GM12878 (cell line): Measurements from ENCODE around the gene DTX3. TPM values are rescaled to one million over a fixed set of nuclear protein-coding genes. Genes with fewer than 3 reads are reported as not detected.

Experiments used
- ATAC-seq: fragments of 200-7000 bp; cut with Tn5 transposase; 3 replicates; pipeline ENCODE4 v1.9.1; 2020; ENCODE audit warnings: mild to moderate bottlenecking, moderate library complexity
- BruUV-seq: library from RNA; stranded (reverse); fragments of 400-500 nt; replicated peaks from 2 replicates; lab custom pipeline; 2021; lab: Mats Ljungman, UMichigan
- CTCF ChIA-PET: fragments of 300-600 bp; sonication (Branson Sonifier 250); formaldehyde crosslinking; extraction: SDS; loops from one replicate; lab custom pipeline; 2021; ENCODE audit warnings: inconsistent platforms; lab: Yijun Ruan, JAX
- POLR2A ChIA-PET: fragments of 350-600 bp; formaldehyde crosslinking; extraction: SDS; loops from one replicate; lab custom pipeline; 2021; ENCODE audit warnings: inconsistent platforms; lab: Charles Lee
- RAD21 ChIA-PET: fragments of 300-600 bp; sonication (Branson Sonifier 250); formaldehyde crosslinking; loops from one replicate; lab custom pipeline; 2023; ENCODE audit warnings: antibody characterized with exemption; ENCODE audit not compliant: unreplicated experiment; lab: Charles Lee
- SMC1A ChIA-PET: fragments of 300-600 bp; sonication (Branson Sonifier 250); formaldehyde crosslinking; loops from one replicate; lab custom pipeline; 2023; ENCODE audit not compliant: unreplicated experiment, uncharacterized antibody; lab: Charles Lee
- DNase-seq: peaks from one replicate; pipeline ENCODE4 v3.0.0-alpha.2; 2011; ENCODE audit warnings: low read depth, low spot score
- FAIRE-seq: peaks from 3 replicates; lab custom pipeline; 2011; peaks lifted over from hg19 to GRCh38; lab: Jason Lieb, UNC
- H2AFZ ChIP-seq: 2 replicates; pipeline ENCODE4 v1.6.0; 2011; ENCODE audit warnings: low read depth, low read length, control low read depth; ENCODE audit not compliant: control insufficient read depth
- H3K27ac ChIP-seq: 2 replicates; pipeline ENCODE4 v1.5.1; 2011; ENCODE audit warnings: control low read depth; ENCODE audit not compliant: control insufficient read depth, insufficient read depth
- H3K27me3 ChIP-seq, 2 experiments: replicated peaks in 1 of 2; 2 replicates each; pipeline versions ENCODE4 v1.6.0 to v1.6.1; 2011; ENCODE audit warnings: low read length in 1 of 2; ENCODE audit not compliant: control insufficient read depth in 2 of 2, insufficient read depth in 2 of 2
- H3K36me3 ChIP-seq, 2 experiments: 2 replicates each; pipeline ENCODE4 v1.5.1; 2011; ENCODE audit warnings: low read length in 1 of 2; ENCODE audit not compliant: control insufficient read depth in 2 of 2, insufficient read depth in 2 of 2
- H3K4me1 ChIP-seq: 2 replicates; pipeline ENCODE4 v1.6.1; 2011; ENCODE audit warnings: mild to moderate bottlenecking, low read length, moderate library complexity, mixed read lengths; ENCODE audit not compliant: control insufficient read depth, insufficient read depth
- H3K4me2 ChIP-seq: 2 replicates; pipeline ENCODE4 v1.6.0; 2011; ENCODE audit warnings: control low read depth; ENCODE audit not compliant: control insufficient read depth, insufficient read depth
- H3K4me3 ChIP-seq: fragments of 200-600 bp; sonication (generic); 2 replicates; pipeline ENCODE4 v1.5.1; 2016
- H3K79me2 ChIP-seq: 2 replicates; pipeline ENCODE4 v1.6.0; 2011; ENCODE audit warnings: low read length; ENCODE audit not compliant: control insufficient read depth, insufficient read depth
- H3K9ac ChIP-seq: 2 replicates; pipeline ENCODE4 v1.8.0; 2011; ENCODE audit warnings: low read length, control low read depth, mixed read lengths; ENCODE audit not compliant: control insufficient read depth, insufficient read depth
- H3K9me3 ChIP-seq: replicated peaks from 3 replicates; pipeline ENCODE4 v1.5.1; 2011; ENCODE audit warnings: mild to moderate bottlenecking, low read length; ENCODE audit not compliant: control insufficient read depth, insufficient read depth
- H4K20me1 ChIP-seq: 2 replicates; pipeline ENCODE4 v1.6.0; 2011; ENCODE audit not compliant: control insufficient read depth, insufficient read depth
- BRCA1 ChIP-seq: IDR thresholded peaks from 2 replicates; pipeline ENCODE4 v1.6.1; 2011; ENCODE audit warnings: low read depth, low read length, improper control_type of control experiment
- EED ChIP-seq: sonication (generic); IDR thresholded peaks from 2 replicates; pipeline ENCODE4 v1.6.1; 2016; ENCODE audit warnings: antibody characterized with exemption, low read depth
- NFYB ChIP-seq: IDR thresholded peaks from 2 replicates; pipeline ENCODE4 v1.6.1; 2011; ENCODE audit warnings: low read depth, mild to moderate bottlenecking, low read length, improper control_type of control experiment, moderate library complexity; ENCODE audit not compliant: insufficient read depth
- RUNX3 ChIP-seq: IDR thresholded peaks from 2 replicates; pipeline ENCODE4 v1.6.1; 2012; ENCODE audit warnings: low read length, inconsistent platforms
- SMARCA5 ChIP-seq: fragments of 450-650 bp; IDR thresholded peaks from 2 replicates; pipeline ENCODE4 v1.6.1; 2017; ENCODE audit warnings: mild to moderate bottlenecking
- SP1 ChIP-seq: IDR thresholded peaks from one replicate; pipeline ENCODE4 v1.6.1; 2011; ENCODE audit warnings: low read depth, low read length
- STAT1 ChIP-seq: fragments of 450-650 bp; conservative IDR thresholded peaks from 2 replicates; pipeline ENCODE4 v1.6.1; 2014; ENCODE audit warnings: antibody characterized with exemption, mild to moderate bottlenecking
- WRNIP1 ChIP-seq: IDR thresholded peaks from 2 replicates; pipeline ENCODE4 v1.6.1; 2011; ENCODE audit warnings: low read depth, low read length, improper control_type of control experiment, borderline replicate concordance
- YBX1 ChIP-seq: fragments of 450-650 bp; IDR thresholded peaks from 2 replicates; pipeline ENCODE4 v1.6.1; 2016; ENCODE audit warnings: antibody characterized with exemption
- ZNF207 ChIP-seq: fragments of 450-650 bp; IDR thresholded peaks from 2 replicates; pipeline ENCODE4 v1.6.1; 2014; ENCODE audit warnings: antibody characterized with exemption, mild to moderate bottlenecking, borderline replicate concordance
- ZNF24 ChIP-seq: fragments of 450-650 bp; IDR thresholded peaks from 2 replicates; pipeline ENCODE4 v1.6.1; 2017; ENCODE audit warnings: antibody characterized with exemption, mild to moderate bottlenecking
- WGBS: methylation state at CpG from one replicate; pipeline ENCODE4 v1.1.6; 2016; ENCODE audit warnings: low lambda C conversion rate; ENCODE audit not compliant: insufficient replicate concordance, insufficient coverage; ENCODE audit errors: missing lambda C conversion rate; 5-methylcytosine and 5-hydroxymethylcytosine counted together
- in situ Hi-C: fragments of 300-500 bp; cut with MboI; formaldehyde crosslinking; loops from 9 replicates; pipeline ENCODE4 v1.14.3; 2018; ENCODE audit warnings: mixed read lengths
- intact Hi-C: fragments of 100-400 bp; cut with micrococcal nuclease; formaldehyde crosslinking; loops from one replicate; pipeline ENCODE4 v1.14.2; 2022; ENCODE audit not compliant: unreplicated experiment
- polyA plus RNA-seq, 11 experiments: library from polyadenylated mRNA; depleted of rRNA in 4 of 11; unstranded in 6 of 11; stranded (reverse) in 5 of 11; fragments of >200 nt; fragmentation: Nextera tagmentation in 4 of 11; fragmentation: Illumina TruSeq in 1 of 11; extraction: Ambion mirVana in 4 of 11; extraction: Trizol in 1 of 11; gene quantifications; 1 replicate in 1 of 11; 2 replicates in 10 of 11; pipeline versions ENCODE4 v1.2.1 to v1.2.3, GENCODE V29; 2011 to 2016; ENCODE audit warnings: inconsistent platforms in 2 of 11, missing spikeins in 2 of 11, low read depth in 1 of 11
- total RNA-seq, 4 experiments: library from RNA; depleted of rRNA in 3 of 4; stranded (reverse); fragments of >200 nt in 3 of 4; fragmentation: Illumina TruSeq in 1 of 4; extraction: Trizol in 1 of 4; gene quantifications; 2 replicates each; pipeline versions ENCODE4 v1.2.1 to v1.2.3, GENCODE V29; 2013 to 2021
- TF ChIP-seq, protein P1 (sequence below): fragments of 450-650 bp; formaldehyde crosslinking; IDR thresholded peaks from 2 replicates; pipeline ENCODE4 v1.4.0; 2022; ENCODE audit warnings: mild to moderate bottlenecking, moderate library complexity
- TF ChIP-seq, protein P2 (sequence below): fragments of 450-650 bp; IDR thresholded peaks from 2 replicates; pipeline ENCODE4 v1.6.1; 2017; ENCODE audit warnings: antibody characterized with exemption, mild to moderate bottlenecking, moderate library complexity
- TF ChIP-seq, protein P3 (sequence below): fragments of 150-350 bp; IDR thresholded peaks from 2 replicates; pipeline ENCODE4 v1.6.1; 2016; ENCODE audit warnings: low read depth, low read length

The DTX3 gene
- total and polyA plus RNA-seq, 10 of the 15 experiments (the other 5 are each of a cell fraction or from before 2014, with no cell fraction given), result 1.1 to 13.6 (median 5.6) TPM

GRCh38 chr12:57593187-57593586 lies 11.4 kb upstream of the DTX3 start:
- SMC1A ChIA-PET, result interaction anchor here (0.6 to 2.8 kb wide), 9 partner anchors 8 to 1115 kb away, joined by 3 to 15 read pairs (median 4); partner anchors contain the start of gene GLI1
- 95% methylated on average over 4 of the region's 4 CpGs for WGBS
- intact Hi-C loops (loop anchor here (5.0 kb wide), 1 partner anchor 99 kb away; the partner anchor contains the start of gene OS9), in situ Hi-C loops (no loop called here)
- ATAC-seq (no peak), DNase-seq (no peak), FAIRE-seq (no peak)
- Histone ChIP-seq H3K27ac (no peak overlapping the region), H3K9me3 (no peaks in the 10 kb centered on the region), H3K9ac (no peak overlapping the region), H3K27me3 (no peaks in the 10 kb centered on the region), H4K20me1 (no peaks in the 10 kb centered on the region), H3K79me2 (peaks cover 7% of the 10 kb centered on the region), H2AFZ (no peak overlapping the region), H3K4me3 (no peak overlapping the region), H3K4me1 (peaks cover 4% of the 10 kb centered on the region; the same call in 1 of the 2 replicates), H3K4me2 (no peak overlapping the region), H3K36me3 (no peaks in the 10 kb centered on the region)
- BruUV-seq, result no TSS peak
- RAD21 ChIA-PET, result interaction anchor here (0.6 to 1.0 kb wide), 4 partner anchors 12 to 169 kb away, joined by 3 to 4 read pairs (median 4); no protein-coding TSS in a partner anchor
- POLR2A ChIA-PET, result interaction anchor here (1.0 to 2.0 kb wide), 7 partner anchors 8 to 69 kb away, joined by 3 to 9 read pairs (median 4); no protein-coding TSS in a partner anchor
- CTCF ChIA-PET, result interaction anchor here (0.5 to 5.1 kb wide), 14 partner anchors 10 to 307 kb away, joined by 3 to 52 read pairs (median 4); partner anchors contain the start of genes DCTN2 and OS9
- TF ChIP-seq, protein P1, sequence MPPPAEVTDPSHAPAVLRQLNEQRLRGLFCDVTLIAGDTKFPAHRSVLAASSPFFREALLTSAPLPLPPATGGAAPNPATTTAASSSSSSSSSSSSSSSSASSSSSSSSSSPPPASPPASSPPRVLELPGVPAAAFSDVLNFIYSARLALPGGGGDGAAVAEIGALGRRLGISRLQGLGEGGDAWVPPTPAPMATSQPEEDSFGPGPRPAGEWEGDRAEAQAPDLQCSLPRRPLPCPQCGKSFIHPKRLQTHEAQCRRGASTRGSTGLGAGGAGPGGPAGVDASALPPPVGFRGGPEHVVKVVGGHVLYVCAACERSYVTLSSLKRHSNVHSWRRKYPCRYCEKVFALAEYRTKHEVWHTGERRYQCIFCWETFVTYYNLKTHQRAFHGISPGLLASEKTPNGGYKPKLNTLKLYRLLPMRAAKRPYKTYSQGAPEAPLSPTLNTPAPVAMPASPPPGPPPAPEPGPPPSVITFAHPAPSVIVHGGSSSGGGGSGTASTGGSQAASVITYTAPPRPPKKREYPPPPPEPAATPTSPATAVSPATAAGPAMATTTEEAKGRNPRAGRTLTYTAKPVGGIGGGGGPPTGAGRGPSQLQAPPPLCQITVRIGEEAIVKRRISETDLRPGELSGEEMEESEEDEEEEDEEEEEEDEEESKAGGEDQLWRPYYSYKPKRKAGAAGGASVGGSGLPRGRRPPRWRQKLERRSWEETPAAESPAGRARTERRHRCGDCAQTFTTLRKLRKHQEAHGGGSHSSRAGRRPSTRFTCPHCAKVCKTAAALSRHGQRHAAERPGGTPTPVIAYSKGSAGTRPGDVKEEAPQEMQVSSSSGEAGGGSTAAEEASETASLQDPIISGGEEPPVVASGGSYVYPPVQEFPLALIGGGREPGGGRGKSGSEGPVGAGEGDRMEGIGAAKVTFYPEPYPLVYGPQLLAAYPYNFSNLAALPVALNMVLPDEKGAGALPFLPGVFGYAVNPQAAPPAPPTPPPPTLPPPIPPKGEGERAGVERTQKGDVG (CRISPR knock-in tag), result no peak
- no peak for TF ChIP-seq SMARCA5
- TF ChIP-seq, protein P2, sequence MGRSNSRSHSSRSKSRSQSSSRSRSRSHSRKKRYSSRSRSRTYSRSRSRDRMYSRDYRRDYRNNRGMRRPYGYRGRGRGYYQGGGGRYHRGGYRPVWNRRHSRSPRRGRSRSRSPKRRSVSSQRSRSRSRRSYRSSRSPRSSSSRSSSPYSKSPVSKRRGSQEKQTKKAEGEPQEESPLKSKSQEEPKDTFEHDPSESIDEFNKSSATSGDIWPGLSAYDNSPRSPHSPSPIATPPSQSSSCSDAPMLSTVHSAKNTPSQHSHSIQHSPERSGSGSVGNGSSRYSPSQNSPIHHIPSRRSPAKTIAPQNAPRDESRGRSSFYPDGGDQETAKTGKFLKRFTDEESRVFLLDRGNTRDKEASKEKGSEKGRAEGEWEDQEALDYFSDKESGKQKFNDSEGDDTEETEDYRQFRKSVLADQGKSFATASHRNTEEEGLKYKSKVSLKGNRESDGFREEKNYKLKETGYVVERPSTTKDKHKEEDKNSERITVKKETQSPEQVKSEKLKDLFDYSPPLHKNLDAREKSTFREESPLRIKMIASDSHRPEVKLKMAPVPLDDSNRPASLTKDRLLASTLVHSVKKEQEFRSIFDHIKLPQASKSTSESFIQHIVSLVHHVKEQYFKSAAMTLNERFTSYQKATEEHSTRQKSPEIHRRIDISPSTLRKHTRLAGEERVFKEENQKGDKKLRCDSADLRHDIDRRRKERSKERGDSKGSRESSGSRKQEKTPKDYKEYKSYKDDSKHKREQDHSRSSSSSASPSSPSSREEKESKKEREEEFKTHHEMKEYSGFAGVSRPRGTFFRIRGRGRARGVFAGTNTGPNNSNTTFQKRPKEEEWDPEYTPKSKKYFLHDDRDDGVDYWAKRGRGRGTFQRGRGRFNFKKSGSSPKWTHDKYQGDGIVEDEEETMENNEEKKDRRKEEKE, result no peak
- no peak for TF ChIP-seq EED
- TF ChIP-seq NFYB, result no peak
- TF ChIP-seq ZNF207, result no peak
- no peak for TF ChIP-seq WRNIP1
- TF ChIP-seq STAT1, result no peak
- TF ChIP-seq YBX1, result no peak
- TF ChIP-seq, protein P3, sequence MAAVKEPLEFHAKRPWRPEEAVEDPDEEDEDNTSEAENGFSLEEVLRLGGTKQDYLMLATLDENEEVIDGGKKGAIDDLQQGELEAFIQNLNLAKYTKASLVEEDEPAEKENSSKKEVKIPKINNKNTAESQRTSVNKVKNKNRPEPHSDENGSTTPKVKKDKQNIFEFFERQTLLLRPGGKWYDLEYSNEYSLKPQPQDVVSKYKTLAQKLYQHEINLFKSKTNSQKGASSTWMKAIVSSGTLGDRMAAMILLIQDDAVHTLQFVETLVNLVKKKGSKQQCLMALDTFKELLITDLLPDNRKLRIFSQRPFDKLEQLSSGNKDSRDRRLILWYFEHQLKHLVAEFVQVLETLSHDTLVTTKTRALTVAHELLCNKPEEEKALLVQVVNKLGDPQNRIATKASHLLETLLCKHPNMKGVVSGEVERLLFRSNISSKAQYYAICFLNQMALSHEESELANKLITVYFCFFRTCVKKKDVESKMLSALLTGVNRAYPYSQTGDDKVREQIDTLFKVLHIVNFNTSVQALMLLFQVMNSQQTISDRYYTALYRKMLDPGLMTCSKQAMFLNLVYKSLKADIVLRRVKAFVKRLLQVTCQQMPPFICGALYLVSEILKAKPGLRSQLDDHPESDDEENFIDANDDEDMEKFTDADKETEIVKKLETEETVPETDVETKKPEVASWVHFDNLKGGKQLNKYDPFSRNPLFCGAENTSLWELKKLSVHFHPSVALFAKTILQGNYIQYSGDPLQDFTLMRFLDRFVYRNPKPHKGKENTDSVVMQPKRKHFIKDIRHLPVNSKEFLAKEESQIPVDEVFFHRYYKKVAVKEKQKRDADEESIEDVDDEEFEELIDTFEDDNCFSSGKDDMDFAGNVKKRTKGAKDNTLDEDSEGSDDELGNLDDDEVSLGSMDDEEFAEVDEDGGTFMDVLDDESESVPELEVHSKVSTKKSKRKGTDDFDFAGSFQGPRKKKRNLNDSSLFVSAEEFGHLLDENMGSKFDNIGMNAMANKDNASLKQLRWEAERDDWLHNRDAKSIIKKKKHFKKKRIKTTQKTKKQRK, result no peak
- no peak for TF ChIP-seq RUNX3
- no peak for TF ChIP-seq BRCA1
- TF ChIP-seq ZNF24, result no peak
- no peak for TF ChIP-seq SP1
